ENCODE measurements around the gene NSMCE1. TPM values are rescaled to one million over a fixed set of nuclear protein-coding genes. Genes with fewer than 3 reads are reported as not detected.

Gene NSMCE1
- total and polyA plus RNA-seq, 2 donors (not counting 1 experiment from before 2014, with no cell fraction given) = 48.8 to 142 TPM

DNA sequence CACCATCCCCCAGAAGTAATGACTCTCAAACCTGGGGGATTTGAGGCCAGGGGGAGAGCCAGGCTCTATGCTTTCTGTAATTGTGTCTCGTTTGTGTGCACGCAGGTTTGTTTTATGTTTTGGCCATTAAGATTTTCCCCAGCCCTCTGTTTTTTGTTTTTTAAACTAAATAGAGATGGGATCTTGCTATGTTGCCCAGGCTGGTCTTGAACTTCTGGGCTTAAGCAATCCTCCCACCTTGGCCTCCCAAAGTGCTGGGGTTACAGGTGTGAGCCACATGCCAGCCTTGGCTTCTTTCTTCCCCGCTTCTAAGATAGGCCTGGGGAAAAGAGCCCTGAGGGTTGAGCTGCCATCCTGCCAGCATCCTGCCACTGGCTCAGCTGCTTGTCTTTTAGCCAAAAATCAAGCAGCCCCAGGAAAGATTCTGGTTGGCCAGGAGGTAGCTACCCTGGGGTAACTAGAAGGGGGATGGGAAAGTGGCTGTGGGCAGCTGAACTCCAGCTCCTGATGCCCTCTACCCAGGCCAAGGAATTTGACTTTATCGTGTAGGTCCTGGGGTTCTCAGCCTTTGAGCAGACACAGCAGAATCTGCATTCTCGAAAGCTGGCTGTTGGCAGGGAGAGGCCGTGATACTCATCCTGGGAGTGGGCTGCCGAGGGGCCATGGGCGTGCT, 46.9 kb downstream of the NSMCE1 start:
- no peak overlapping the region for H2AFZ ChIP-seq (ENCODE audit: low read length)
- peaks cover 10% of the 10 kb centered on the region for H3K36me3 ChIP-seq (ENCODE audit: control insufficient read depth, insufficient read depth, low read length)
- no peak overlapping the region for H3K4me3 ChIP-seq (replicated peaks in 1 of 4; ENCODE audit: control extremely low read depth in 1 of 4, insufficient read depth in 1 of 4, low read depth in 3 of 4, low read length in 4 of 4)
- peaks cover 19% of the 10 kb centered on the region for H3K4me1 ChIP-seq (ENCODE audit: control insufficient read depth, extremely low read depth, insufficient read depth, low read length)
- no peaks in the 10 kb centered on the region for H3K79me2 ChIP-seq (ENCODE audit: control insufficient read depth, insufficient read depth, low read length)
- peak overlapping the region; percentile 13 for H3K9ac ChIP-seq (ENCODE audit: insufficient read depth, low read length)
- H3K27me3 ChIP-seq (ENCODE audit: control insufficient read depth, insufficient read depth, low read length) = no peaks in the 10 kb centered on the region
- no peaks in the 10 kb centered on the region for H3K9me3 ChIP-seq (ENCODE audit: control insufficient read depth, insufficient read depth, low read depth, low read length)
- TF ChIP-seq EZH2 (IDR thresholded peaks at IDR 0.05; ENCODE audit: low read length, missing control alignments) = no peak
- TF ChIP-seq, protein P1, sequence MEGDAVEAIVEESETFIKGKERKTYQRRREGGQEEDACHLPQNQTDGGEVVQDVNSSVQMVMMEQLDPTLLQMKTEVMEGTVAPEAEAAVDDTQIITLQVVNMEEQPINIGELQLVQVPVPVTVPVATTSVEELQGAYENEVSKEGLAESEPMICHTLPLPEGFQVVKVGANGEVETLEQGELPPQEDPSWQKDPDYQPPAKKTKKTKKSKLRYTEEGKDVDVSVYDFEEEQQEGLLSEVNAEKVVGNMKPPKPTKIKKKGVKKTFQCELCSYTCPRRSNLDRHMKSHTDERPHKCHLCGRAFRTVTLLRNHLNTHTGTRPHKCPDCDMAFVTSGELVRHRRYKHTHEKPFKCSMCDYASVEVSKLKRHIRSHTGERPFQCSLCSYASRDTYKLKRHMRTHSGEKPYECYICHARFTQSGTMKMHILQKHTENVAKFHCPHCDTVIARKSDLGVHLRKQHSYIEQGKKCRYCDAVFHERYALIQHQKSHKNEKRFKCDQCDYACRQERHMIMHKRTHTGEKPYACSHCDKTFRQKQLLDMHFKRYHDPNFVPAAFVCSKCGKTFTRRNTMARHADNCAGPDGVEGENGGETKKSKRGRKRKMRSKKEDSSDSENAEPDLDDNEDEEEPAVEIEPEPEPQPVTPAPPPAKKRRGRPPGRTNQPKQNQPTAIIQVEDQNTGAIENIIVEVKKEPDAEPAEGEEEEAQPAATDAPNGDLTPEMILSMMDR (conservative IDR thresholded peaks at IDR 0.05 in 1 of 2, IDR thresholded peaks at IDR 0.05 in 1 of 2; ENCODE audit: low read depth in 1 of 2, low read length in 2 of 2) = no peak
- no peaks in the 10 kb centered on the region for H4K20me1 ChIP-seq (ENCODE audit: control insufficient read depth, extremely low read depth, insufficient read depth, low read length)
- DNase-seq (ENCODE audit: low read depth in 2 of 2) = no peak
- H3K27ac ChIP-seq (ENCODE audit: insufficient read depth, low read length) = peak overlapping the region; percentile 86
- H3K4me2 ChIP-seq (ENCODE audit: extremely low read depth, insufficient read depth, low read length) = peak overlapping the region; percentile 21

DNA sequence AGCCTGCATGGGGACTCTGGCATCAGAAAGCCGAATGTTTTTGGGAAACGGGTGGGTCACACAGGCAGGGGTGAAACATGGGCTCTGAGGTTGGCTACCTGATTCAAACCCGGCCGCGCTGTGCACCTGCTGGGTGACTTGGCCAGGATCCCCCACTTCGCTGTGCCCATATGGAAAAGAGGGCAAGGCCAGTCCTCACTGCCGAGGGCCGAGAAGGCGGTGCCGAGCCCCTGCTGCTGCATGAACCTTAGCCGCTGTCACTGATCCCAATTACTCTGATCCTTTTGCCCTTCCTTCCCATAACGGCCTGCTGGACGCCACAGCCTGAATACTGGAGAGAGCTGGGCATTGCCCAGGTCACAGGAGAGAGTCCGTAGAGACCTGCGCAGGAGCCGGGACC, 47.6 kb downstream of the NSMCE1 start:
- Histone ChIP-seq H3K27ac (ENCODE audit: insufficient read depth, low read length) (no peak overlapping the region), H3K4me1 (ENCODE audit: control insufficient read depth, extremely low read depth, insufficient read depth, low read length) (peaks cover 19% of the 10 kb centered on the region), H2AFZ (ENCODE audit: low read length) (no peak overlapping the region), H4K20me1 (ENCODE audit: control insufficient read depth, extremely low read depth, insufficient read depth, low read length) (no peaks in the 10 kb centered on the region), H3K9me3 (ENCODE audit: control insufficient read depth, insufficient read depth, low read depth, low read length) (no peaks in the 10 kb centered on the region), H3K4me2 (ENCODE audit: extremely low read depth, insufficient read depth, low read length) (no peak overlapping the region), H3K36me3 (ENCODE audit: control insufficient read depth, insufficient read depth, low read length) (peaks cover 6% of the 10 kb centered on the region), H3K9ac (ENCODE audit: insufficient read depth, low read length) (no peak overlapping the region), H3K27me3 (ENCODE audit: control insufficient read depth, insufficient read depth, low read length) (no peaks in the 10 kb centered on the region), H3K4me3 (replicated peaks in 1 of 4; ENCODE audit: control extremely low read depth in 1 of 4, insufficient read depth in 1 of 4, low read depth in 3 of 4, low read length in 4 of 4) (no peak overlapping the region), H3K79me2 (ENCODE audit: control insufficient read depth, insufficient read depth, low read length) (no peaks in the 10 kb centered on the region)
- no peak for TF ChIP-seq EZH2 (IDR thresholded peaks at IDR 0.05; ENCODE audit: low read length, missing control alignments)
- TF ChIP-seq, protein P1 (conservative IDR thresholded peaks at IDR 0.05 in 1 of 2, IDR thresholded peaks at IDR 0.05 in 1 of 2; ENCODE audit: low read depth in 1 of 2, low read length in 2 of 2) = no peak
- DNase-seq (ENCODE audit: low read depth in 2 of 2) = no peak

DNA sequence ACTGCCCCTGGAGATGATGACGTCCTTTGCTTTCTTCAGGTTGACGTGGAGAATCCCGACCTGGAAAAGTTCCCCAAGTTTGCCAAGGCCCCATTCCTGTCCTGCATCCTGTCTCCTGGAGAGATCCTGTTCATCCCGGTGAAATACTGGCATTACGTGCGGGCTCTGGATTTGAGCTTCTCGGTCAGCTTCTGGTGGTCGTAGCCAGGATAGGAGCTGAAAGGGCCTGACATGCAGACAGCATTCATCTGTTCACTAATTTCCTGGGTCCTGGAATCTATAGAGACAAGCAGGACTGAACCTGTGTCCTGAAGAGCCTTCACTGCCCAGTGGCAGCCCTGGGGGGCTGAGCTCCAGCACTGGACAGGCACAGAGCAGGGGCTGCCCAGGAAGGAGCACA, 48.0 kb downstream of the NSMCE1 start:
- H2AFZ ChIP-seq (ENCODE audit: low read length) = no peak overlapping the region
- no peak overlapping the region for H3K27ac ChIP-seq (ENCODE audit: insufficient read depth, low read length)
- no peaks in the 10 kb centered on the region for H4K20me1 ChIP-seq (ENCODE audit: control insufficient read depth, extremely low read depth, insufficient read depth, low read length)
- H3K9ac ChIP-seq (ENCODE audit: insufficient read depth, low read length) = no peak overlapping the region
- no peak overlapping the region for H3K4me3 ChIP-seq (replicated peaks in 1 of 4; ENCODE audit: control extremely low read depth in 1 of 4, insufficient read depth in 1 of 4, low read depth in 3 of 4, low read length in 4 of 4)
- DNase-seq (ENCODE audit: low read depth in 2 of 2) = no peak
- no peaks in the 10 kb centered on the region for H3K9me3 ChIP-seq (ENCODE audit: control insufficient read depth, insufficient read depth, low read depth, low read length)
- no peak overlapping the region for H3K4me2 ChIP-seq (ENCODE audit: extremely low read depth, insufficient read depth, low read length)
- H3K27me3 ChIP-seq (ENCODE audit: control insufficient read depth, insufficient read depth, low read length) = no peaks in the 10 kb centered on the region
- H3K36me3 ChIP-seq (ENCODE audit: control insufficient read depth, insufficient read depth, low read length) = peaks cover 10% of the 10 kb centered on the region
- no peaks in the 10 kb centered on the region for H3K79me2 ChIP-seq (ENCODE audit: control insufficient read depth, insufficient read depth, low read length)
- H3K4me1 ChIP-seq (ENCODE audit: control insufficient read depth, extremely low read depth, insufficient read depth, low read length) = peaks cover 19% of the 10 kb centered on the region
- TF ChIP-seq, protein P1 (conservative IDR thresholded peaks at IDR 0.05 in 1 of 2, IDR thresholded peaks at IDR 0.05 in 1 of 2; ENCODE audit: low read depth in 1 of 2, low read length in 2 of 2) = no peak

Data from fibroblast of lung (primary cell).